IPS-18a (cell line): ENCODE measurements around the gene TMED9.

Experiments
- H3K27ac ChIP-seq: one replicate; pipeline ENCODE4 v1.5.1; 2013; ENCODE audit warnings: low read length
- H3K27me3 ChIP-seq: one replicate; pipeline ENCODE4 v1.6.1; 2013; ENCODE audit warnings: mild to moderate bottlenecking, low read length; ENCODE audit not compliant: control insufficient read depth, insufficient read depth
- H3K36me3 ChIP-seq: one replicate; pipeline ENCODE4 v1.6.1; 2013; ENCODE audit warnings: low read depth, low read length; ENCODE audit not compliant: control insufficient read depth
- H3K4me1 ChIP-seq: one replicate; pipeline ENCODE4 v1.6.1; 2013; ENCODE audit warnings: low read depth, low read length; ENCODE audit not compliant: control insufficient read depth
- H3K4me3 ChIP-seq: one replicate; pipeline ENCODE4 v1.5.1; 2013; ENCODE audit warnings: low read length
- H3K9ac ChIP-seq: one replicate; pipeline ENCODE4 v1.6.1; 2013; ENCODE audit warnings: mild to moderate bottlenecking, low read length, moderate library complexity
- H3K9me3 ChIP-seq: one replicate; pipeline ENCODE4 v1.6.1; 2013; ENCODE audit warnings: low read depth, low read length; ENCODE audit not compliant: control insufficient read depth

Gene TMED9

DNA sequence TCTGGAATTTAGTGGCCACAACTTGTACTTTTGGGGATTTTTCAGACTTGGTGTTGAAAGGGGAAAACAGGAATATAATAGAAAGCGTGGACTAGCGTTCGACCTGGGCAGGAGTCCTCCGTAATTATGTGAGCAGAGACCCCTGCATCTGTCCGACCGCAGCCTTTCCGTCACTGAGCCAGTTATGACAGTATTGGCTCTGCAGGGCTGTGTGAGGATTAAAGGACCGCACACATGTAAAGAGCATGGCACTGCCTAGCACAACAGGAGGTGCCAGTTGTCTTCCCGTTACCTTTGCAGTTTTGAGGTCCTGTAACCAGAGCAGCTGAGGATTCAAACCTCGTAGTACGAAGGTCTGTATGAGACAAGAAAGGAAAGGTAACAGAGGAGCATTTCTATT, 9.1 kb downstream of the TMED9 start:
- peaks cover 12% of the 10 kb centered on the region for H3K27me3 ChIP-seq
- peak overlapping the region; percentile 84 for H3K4me3 ChIP-seq
- H3K36me3 ChIP-seq = peaks cover 7% of the 10 kb centered on the region
- H3K27ac ChIP-seq = no peak overlapping the region
- peaks cover 3% of the 10 kb centered on the region for H3K4me1 ChIP-seq
- H3K9ac ChIP-seq = no peak overlapping the region
- H3K9me3 ChIP-seq = no peaks in the 10 kb centered on the region

GRCh38 chr5:177601577-177602457, 9.8 kb downstream of the TMED9 start:
- H3K36me3 ChIP-seq = peaks cover under 1% of the 10 kb centered on the region
- H3K4me3 ChIP-seq = no peak overlapping the region
- no peaks in the 10 kb centered on the region for H3K9me3 ChIP-seq
- H3K27ac ChIP-seq = no peak overlapping the region
- peaks cover 3% of the 10 kb centered on the region for H3K4me1 ChIP-seq
- no peak overlapping the region for H3K9ac ChIP-seq
- H3K27me3 ChIP-seq = peaks cover 12% of the 10 kb centered on the region

DNA sequence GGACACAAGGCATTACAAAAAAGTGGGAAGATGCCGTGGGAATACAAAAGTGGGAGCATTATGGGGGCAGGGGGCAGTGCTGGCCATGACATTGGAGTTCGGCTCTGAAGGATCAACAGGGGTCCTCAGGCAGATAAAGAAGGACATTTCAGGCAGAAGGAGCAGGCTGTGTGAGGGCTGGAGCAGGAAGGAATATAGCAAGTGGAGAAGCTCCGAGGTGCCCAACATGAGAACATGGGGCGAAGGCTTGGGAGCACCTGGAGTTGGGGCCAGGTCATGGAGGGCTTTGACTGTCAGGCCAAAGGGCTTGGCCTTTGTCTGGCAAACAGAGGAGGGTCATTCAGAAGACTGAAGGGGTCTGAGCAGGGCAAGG, 10.4 kb downstream of the TMED9 start:
- H3K36me3 ChIP-seq = no peaks in the 10 kb centered on the region
- H3K4me1 ChIP-seq = peaks cover 3% of the 10 kb centered on the region
- H3K9me3 ChIP-seq = no peaks in the 10 kb centered on the region
- no peak overlapping the region for H3K9ac ChIP-seq
- H3K4me3 ChIP-seq = no peak overlapping the region
- peaks cover 12% of the 10 kb centered on the region for H3K27me3 ChIP-seq
- no peak overlapping the region for H3K27ac ChIP-seq

DNA sequence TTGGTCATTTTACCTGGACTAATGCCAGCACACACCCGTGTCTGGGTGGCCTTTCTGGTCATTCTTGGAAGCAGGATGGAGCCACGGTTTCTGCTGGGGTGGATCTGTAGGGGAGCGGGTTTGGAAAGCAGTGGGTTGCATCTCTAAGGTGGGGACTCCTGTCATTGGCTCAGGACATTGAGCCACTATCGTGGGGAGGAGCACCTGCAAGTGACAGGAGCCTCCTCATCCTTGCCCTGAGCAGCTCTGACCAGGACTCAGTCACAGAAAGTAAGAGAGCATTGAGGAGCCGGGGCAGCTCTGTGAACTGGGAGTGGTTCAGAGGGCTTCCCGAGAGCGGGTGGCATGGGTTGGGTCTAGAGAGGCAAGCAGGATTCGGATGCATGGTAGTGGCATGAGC, 11.6 kb downstream of the TMED9 start:
- H3K4me1 ChIP-seq = peaks cover 11% of the 10 kb centered on the region
- no peaks in the 10 kb centered on the region for H3K9me3 ChIP-seq
- no peak overlapping the region for H3K9ac ChIP-seq
- peaks cover 8% of the 10 kb centered on the region for H3K27me3 ChIP-seq
- H3K36me3 ChIP-seq = no peaks in the 10 kb centered on the region
- no peak overlapping the region for H3K27ac ChIP-seq
- H3K4me3 ChIP-seq = no peak overlapping the region

DNA sequence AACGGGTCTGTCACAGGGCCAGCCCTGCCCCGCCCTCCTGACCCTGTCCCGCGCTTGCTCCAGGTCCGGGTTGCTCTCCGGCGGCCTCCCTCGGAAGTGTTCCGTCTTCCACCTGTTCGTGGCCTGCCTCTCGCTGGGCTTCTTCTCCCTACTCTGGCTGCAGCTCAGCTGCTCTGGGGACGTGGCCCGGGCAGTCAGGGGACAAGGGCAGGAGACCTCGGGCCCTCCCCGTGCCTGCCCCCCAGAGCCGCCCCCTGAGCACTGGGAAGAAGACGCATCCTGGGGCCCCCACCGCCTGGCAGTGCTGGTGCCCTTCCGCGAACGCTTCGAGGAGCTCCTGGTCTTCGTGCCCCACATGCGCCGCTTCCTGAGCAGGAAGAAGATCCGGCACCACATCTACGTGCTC, 12.1 kb downstream of the TMED9 start:
- H3K27me3 ChIP-seq = peaks cover 7% of the 10 kb centered on the region
- no peaks in the 10 kb centered on the region for H3K36me3 ChIP-seq
- no peaks in the 10 kb centered on the region for H3K9me3 ChIP-seq
- H3K27ac ChIP-seq = no peak overlapping the region
- H3K4me3 ChIP-seq = no peak overlapping the region
- H3K9ac ChIP-seq = no peak overlapping the region
- peaks cover 11% of the 10 kb centered on the region for H3K4me1 ChIP-seq

- no peak overlapping the region for H3K27ac ChIP-seq
- no peak overlapping the region for H3K4me3 ChIP-seq
- peaks cover 7% of the 10 kb centered on the region for H3K27me3 ChIP-seq
- no peaks in the 10 kb centered on the region for H3K9me3 ChIP-seq
- H3K36me3 ChIP-seq = no peaks in the 10 kb centered on the region
- peaks cover 11% of the 10 kb centered on the region for H3K4me1 ChIP-seq
- no peak overlapping the region for H3K9ac ChIP-seq
Observed at GRCh38 chr5:177604656-177605055, 12.7 kb downstream of the TMED9 start.

DNA sequence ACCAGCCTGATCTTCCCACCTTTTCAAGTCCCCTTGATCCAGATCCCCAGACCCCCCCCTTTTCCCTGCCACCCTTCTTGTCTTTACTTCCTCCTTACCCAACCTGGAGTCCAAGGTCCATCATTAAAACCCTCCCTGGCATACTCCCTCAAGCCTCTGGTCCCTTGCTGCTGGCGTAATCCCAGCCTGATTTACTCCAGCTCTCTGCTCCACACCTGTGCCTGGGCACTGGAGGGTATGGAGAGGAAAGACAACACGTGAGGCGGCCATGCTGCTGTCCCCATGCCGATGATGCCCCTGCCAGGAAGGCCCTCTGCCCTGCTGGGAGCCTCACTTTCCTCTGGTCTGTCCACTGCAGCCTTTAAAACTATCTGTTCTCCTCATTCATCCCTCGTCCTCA, 13.1 kb downstream of the TMED9 start:
- no peak overlapping the region for H3K27ac ChIP-seq
- no peak overlapping the region for H3K4me3 ChIP-seq
- H3K9me3 ChIP-seq = no peaks in the 10 kb centered on the region
- H3K36me3 ChIP-seq = no peaks in the 10 kb centered on the region
- no peak overlapping the region for H3K9ac ChIP-seq
- H3K4me1 ChIP-seq = peaks cover 11% of the 10 kb centered on the region
- H3K27me3 ChIP-seq = peaks cover 7% of the 10 kb centered on the region

DNA sequence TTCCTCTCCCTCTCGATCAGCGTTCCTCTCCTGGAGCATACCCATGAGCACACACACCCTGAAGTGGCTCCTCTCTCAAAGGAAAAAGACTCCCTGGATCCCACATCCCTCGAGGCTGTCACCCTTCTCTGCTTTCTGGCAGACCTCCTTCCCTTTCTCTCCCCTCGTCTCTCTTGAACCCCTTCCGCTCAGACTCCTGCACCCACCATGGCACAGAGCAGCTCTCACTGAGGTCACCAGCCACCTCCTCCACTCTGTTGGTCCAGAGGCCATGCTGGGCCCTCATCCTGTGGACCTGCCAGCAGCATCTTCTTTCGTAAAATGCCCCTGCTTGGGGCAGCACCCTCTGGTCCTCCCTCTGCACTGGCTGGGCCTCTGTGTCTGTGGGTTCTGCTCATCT, 13.7 kb downstream of the TMED9 start:
- H3K36me3 ChIP-seq = no peaks in the 10 kb centered on the region

DNA sequence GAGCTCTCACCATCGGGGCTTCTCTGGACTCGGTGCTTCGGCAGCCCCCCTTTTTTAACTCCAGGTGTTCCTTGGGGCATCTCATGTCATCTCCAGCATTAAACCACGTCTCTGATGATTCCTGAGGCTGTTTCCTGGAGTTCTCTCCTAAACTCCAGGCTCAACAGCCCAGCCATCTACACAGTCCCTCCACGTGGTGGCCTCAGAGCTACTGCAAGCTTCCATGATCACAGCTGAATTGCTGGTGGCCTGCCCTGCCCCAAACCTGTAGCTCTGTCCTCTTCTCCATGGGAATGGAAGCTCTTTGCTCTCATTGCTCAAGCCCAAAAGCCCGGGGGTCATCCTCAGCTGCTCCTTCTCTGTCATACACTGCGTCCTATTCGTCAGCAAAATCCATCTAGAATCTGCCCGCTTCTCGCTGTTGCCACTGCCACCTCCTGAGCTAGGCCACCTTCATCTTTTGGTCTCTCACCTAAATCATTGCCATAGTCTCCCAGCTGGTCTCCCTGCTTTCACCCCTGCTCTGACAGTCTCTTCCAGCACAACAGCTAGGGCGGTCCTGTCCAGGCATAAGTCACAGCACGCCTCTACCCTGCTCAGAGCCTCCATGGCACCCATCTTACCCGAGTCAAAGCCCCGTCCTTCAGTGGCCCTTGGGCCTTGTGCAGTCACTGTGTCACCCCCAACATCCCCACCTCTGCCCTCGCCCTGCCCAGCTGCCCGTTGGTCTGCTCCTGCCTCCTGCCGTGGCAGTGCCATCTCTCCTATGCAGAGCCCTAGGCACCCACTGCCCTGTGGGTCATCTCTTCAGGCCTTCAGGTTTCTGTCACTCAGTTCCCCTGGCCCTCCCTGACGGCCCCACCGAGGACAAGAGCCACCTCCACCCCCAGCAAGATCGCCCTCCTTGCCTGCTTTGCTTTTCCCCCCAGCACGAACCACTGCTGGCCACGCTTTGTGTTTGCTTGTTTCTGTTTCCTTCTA, 14.4 kb downstream of the TMED9 start:
- H3K27ac ChIP-seq = no peak overlapping the region
- H3K9me3 ChIP-seq = no peaks in the 10 kb centered on the region
- no peaks in the 10 kb centered on the region for H3K36me3 ChIP-seq
- H3K9ac ChIP-seq = no peak overlapping the region
- no peak overlapping the region for H3K4me3 ChIP-seq
- H3K4me1 ChIP-seq = peaks cover 8% of the 10 kb centered on the region
- no peaks in the 10 kb centered on the region for H3K27me3 ChIP-seq

More for the DNA sequence above, 13.7 kb downstream of the TMED9 start:
- H3K9me3 ChIP-seq = no peaks in the 10 kb centered on the region
- no peak overlapping the region for H3K4me3 ChIP-seq
- H3K27ac ChIP-seq = no peak overlapping the region
- H3K27me3 ChIP-seq = peaks cover 4% of the 10 kb centered on the region
- no peak overlapping the region for H3K9ac ChIP-seq
- peaks cover 10% of the 10 kb centered on the region for H3K4me1 ChIP-seq

DNA sequence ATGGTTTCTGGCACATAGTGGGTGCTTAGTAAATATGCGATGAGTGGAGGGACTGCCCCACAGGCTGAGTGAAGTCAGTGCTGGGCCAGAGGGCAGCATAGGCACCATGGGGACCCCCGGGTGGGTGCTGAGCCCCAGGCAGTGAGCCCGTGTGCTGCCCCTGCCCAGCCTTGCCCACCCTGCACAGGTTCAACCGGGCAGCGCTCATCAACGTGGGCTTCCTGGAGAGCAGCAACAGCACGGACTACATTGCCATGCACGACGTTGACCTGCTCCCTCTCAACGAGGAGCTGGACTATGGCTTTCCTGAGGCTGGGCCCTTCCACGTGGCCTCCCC, 15.1 kb downstream of the TMED9 start:
- no peak overlapping the region for H3K4me3 ChIP-seq
- H3K36me3 ChIP-seq = no peaks in the 10 kb centered on the region
- H3K27ac ChIP-seq = no peak overlapping the region
- no peaks in the 10 kb centered on the region for H3K9me3 ChIP-seq
- H3K27me3 ChIP-seq = no peaks in the 10 kb centered on the region
- H3K4me1 ChIP-seq = peaks cover 8% of the 10 kb centered on the region
- no peak overlapping the region for H3K9ac ChIP-seq

GRCh38 chr5:177607452-177608192, 15.6 kb downstream of the TMED9 start:
- no peak overlapping the region for H3K9ac ChIP-seq
- H3K27me3 ChIP-seq = no peaks in the 10 kb centered on the region
- no peaks in the 10 kb centered on the region for H3K9me3 ChIP-seq
- no peaks in the 10 kb centered on the region for H3K36me3 ChIP-seq
- H3K4me1 ChIP-seq = peaks cover 8% of the 10 kb centered on the region
- H3K27ac ChIP-seq = no peak overlapping the region
- no peak overlapping the region for H3K4me3 ChIP-seq
